Activated T-cell treated with anti-CD3 and anti-CD28 coated beads, Interleukin-2, amount 50 U/mL, for 72 hours (primary cell): ENCODE measurements around the gene F12. TPM values are rescaled to one million over a fixed set of nuclear protein-coding genes. Genes with fewer than 3 reads are reported as not detected.
"Not testable (repeated sequence)": the region's sequence is repeated elsewhere in the genome, so short reads cannot be mapped to it uniquely, and the experiment has no call there.

ENCODE experiments used
- ATAC-seq, 2 donors: fragments of 150-1000 bp; cut with Tn5 transposase; replicated peaks in 1 of 2; 2 replicates each; pipeline ENCODE4 v1.10.0; 2021; ENCODE audit warnings: moderate library complexity in 2 of 2, mild to moderate bottlenecking in 1 of 2
- DNase-seq, 2 donors: peaks; one replicate each; pipeline ENCODE4 v3.0.0; 2021 to 2022; ENCODE audit warnings: mixed read lengths in 1 of 2
- H3K27ac Mint-ChIP-seq: one replicate; pipeline ENCODE4 v1.8.0; 2022; ENCODE audit warnings: mild to moderate bottlenecking, moderate library complexity, mixed read lengths
- H3K27me3 Mint-ChIP-seq: one replicate; pipeline ENCODE4 v1.8.0; 2022; ENCODE audit warnings: low read depth, mixed read lengths
- H3K36me3 Mint-ChIP-seq, 2 donors: one replicate each; pipeline ENCODE4 v1.8.0; 2022; ENCODE audit warnings: mixed read lengths in 2 of 2, mild to moderate bottlenecking in 1 of 2; ENCODE audit not compliant: insufficient read depth in 2 of 2
- H3K4me1 Mint-ChIP-seq: one replicate; pipeline ENCODE4 v1.8.0; 2022; ENCODE audit warnings: low read depth, mixed read lengths
- H3K4me3 Mint-ChIP-seq, 2 donors: one replicate each; pipeline ENCODE4 v1.8.0; 2022; ENCODE audit warnings: mild to moderate bottlenecking in 2 of 2, mixed read lengths in 2 of 2, moderate library complexity in 2 of 2
- H3K9me3 Mint-ChIP-seq, 2 donors: one replicate each; pipeline ENCODE4 v1.8.0; 2022; ENCODE audit warnings: mixed read lengths in 2 of 2
- total RNA-seq, 2 donors: library from RNA; stranded (reverse); gene quantifications; one replicate each; pipeline ENCODE4 v1.2.3, GENCODE V29; 2022

Gene F12
- total RNA-seq, 2 donors from 2014 or later, result 6.5 to 6.7 TPM

- H3K4me3 Mint-ChIP-seq, result no peak overlapping the region
- ATAC-seq (no peak), DNase-seq (no peak)
- no peak overlapping the region for H3K27ac Mint-ChIP-seq
- no peaks in the 10 kb centered on the region for H3K9me3 Mint-ChIP-seq
- peaks cover 7 to 8% of the 10 kb centered on the region in 2 donors for H3K36me3 Mint-ChIP-seq
- no peaks in the 10 kb centered on the region for H3K27me3 Mint-ChIP-seq
- H3K4me1 Mint-ChIP-seq, result peaks cover 71% of the 10 kb centered on the region
Observed at GRCh38 chr5:177367981-177368868, 41.1 kb downstream of the F12 start.

- H3K27me3 Mint-ChIP-seq, result no peaks in the 10 kb centered on the region
- H3K4me3 Mint-ChIP-seq, result no peak overlapping the region
- H3K27ac Mint-ChIP-seq, result no peak overlapping the region
- H3K36me3 Mint-ChIP-seq, result peaks cover 7 to 8% of the 10 kb centered on the region in 2 donors
- peaks cover 69% of the 10 kb centered on the region for H3K4me1 Mint-ChIP-seq
- no peak for ATAC-seq
- H3K9me3 Mint-ChIP-seq, result no peaks in the 10 kb centered on the region
- no peak for DNase-seq
Observed at GRCh38 chr5:177367323-177367848, 42.0 kb downstream of the F12 start.

- DNase-seq (no peak), ATAC-seq (no peak)
- H3K4me3 Mint-ChIP-seq, result peak overlapping the region in 1 of 2 donors; percentile 40
- no peaks in the 10 kb centered on the region for H3K9me3 Mint-ChIP-seq
- no peaks in the 10 kb centered on the region for H3K27me3 Mint-ChIP-seq
- peaks cover 7 to 8% of the 10 kb centered on the region in 2 donors for H3K36me3 Mint-ChIP-seq
- H3K27ac Mint-ChIP-seq, result no peak overlapping the region
- H3K4me1 Mint-ChIP-seq, result peaks cover 69% of the 10 kb centered on the region
Observed at GRCh38 chr5:177366528-177367322, 42.6 kb downstream of the F12 start.

GRCh38 chr5:177365845-177366527 lies 43.4 kb downstream of the F12 start:
- peaks cover 7 to 8% of the 10 kb centered on the region in 2 donors for H3K36me3 Mint-ChIP-seq
- peaks cover 70% of the 10 kb centered on the region for H3K4me1 Mint-ChIP-seq
- peak overlapping the region in 1 of 2 donors; percentile 40 for H3K4me3 Mint-ChIP-seq
- no peak for ATAC-seq
- DNase-seq, result no peak
- no peak overlapping the region for H3K27ac Mint-ChIP-seq
- no peaks in the 10 kb centered on the region for H3K27me3 Mint-ChIP-seq
- no peaks in the 10 kb centered on the region for H3K9me3 Mint-ChIP-seq

GRCh38 chr5:177364159-177364962 lies 45.0 kb downstream of the F12 start:
- Mint-ChIP-seq H3K4me1 (peaks cover 84% of the 10 kb centered on the region), H3K9me3 (no peaks in the 10 kb centered on the region), H3K27ac (peak overlapping the region; percentile 85), H3K36me3 (peaks cover 6 to 8% of the 10 kb centered on the region in 2 donors), H3K4me3 (peak overlapping the region; percentile 80 to 86), H3K27me3 (no peaks in the 10 kb centered on the region)
- ATAC-seq (peak; percentile 69 to 75), DNase-seq (peak; percentile 60 to 64)

- Mint-ChIP-seq H3K27ac (no peak overlapping the region), H3K4me3 (peak overlapping the region; percentile 75 to 86), H3K9me3 (no peaks in the 10 kb centered on the region), H3K27me3 (no peaks in the 10 kb centered on the region), H3K4me1 (peaks cover 84% of the 10 kb centered on the region), H3K36me3 (peaks cover 2 to 5% of the 10 kb centered on the region in 2 donors)
- ATAC-seq (no peak), DNase-seq (no peak)
Observed at GRCh38 chr5:177363565-177363964, 45.8 kb downstream of the F12 start.

GRCh38 chr5:177362610-177363507 lies 46.5 kb downstream of the F12 start:
- Mint-ChIP-seq H3K9me3 (no peaks in the 10 kb centered on the region), H3K4me3 (peak overlapping the region; percentile 75 to 86), H3K27ac (no peak overlapping the region), H3K4me1 (peaks cover 81% of the 10 kb centered on the region), H3K36me3 (peaks cover 2% of the 10 kb centered on the region in 2 donors), H3K27me3 (no peaks in the 10 kb centered on the region)
- peak; percentile 72 to 75 for DNase-seq
- peak; percentile 63 to 68 for ATAC-seq

GRCh38 chr5:177362292-177362609 lies 47.1 kb downstream of the F12 start:
- peak overlapping the region; percentile 75 to 86 for H3K4me3 Mint-ChIP-seq
- H3K36me3 Mint-ChIP-seq, result peaks cover 2 to 4% of the 10 kb centered on the region in 2 donors
- no peaks in the 10 kb centered on the region for H3K27me3 Mint-ChIP-seq
- H3K9me3 Mint-ChIP-seq, result no peaks in the 10 kb centered on the region
- H3K4me1 Mint-ChIP-seq, result peaks cover 86% of the 10 kb centered on the region
- peak overlapping the region; percentile 10 for H3K27ac Mint-ChIP-seq
- DNase-seq (no peak), ATAC-seq (no peak)

- Mint-ChIP-seq H3K36me3 (peaks cover 0 to 4% of the 10 kb centered on the region in 2 donors), H3K27ac (peak overlapping the region; percentile 10), H3K27me3 (no peaks in the 10 kb centered on the region), H3K9me3 (no peaks in the 10 kb centered on the region), H3K4me1 (peaks cover 89% of the 10 kb centered on the region), H3K4me3 (peak overlapping the region; percentile 75 to 86)
- DNase-seq, result peak in 1 of 2 donors; percentile 45
- no peak for ATAC-seq
Observed at GRCh38 chr5:177361418-177362291, 47.7 kb downstream of the F12 start.

- H3K4me1 Mint-ChIP-seq, result peaks cover 90% of the 10 kb centered on the region
- H3K9me3 Mint-ChIP-seq, DNase-seq, H3K36me3 Mint-ChIP-seq, H3K27me3 Mint-ChIP-seq, ATAC-seq, H3K27ac Mint-ChIP-seq, H3K4me3 Mint-ChIP-seq: not testable (repeated sequence)
Observed at GRCh38 chr5:177360740-177361139, 48.6 kb downstream of the F12 start.

- DNase-seq, result no peak
- Mint-ChIP-seq H3K27ac (peak overlapping the region; percentile 43), H3K27me3 (no peaks in the 10 kb centered on the region), H3K9me3 (peaks cover 0 to 1% of the 10 kb centered on the region in 2 donors), H3K4me1 (peaks cover 84% of the 10 kb centered on the region), H3K36me3 (peaks cover 6% of the 10 kb centered on the region in 2 donors), H3K4me3 (peak overlapping the region; percentile 73 to 87)
- no peak for ATAC-seq
Observed at GRCh38 chr5:177359860-177360259, 49.5 kb downstream of the F12 start.
